ENCODE measurements around the gene CES1. TPM values are rescaled to one million over a fixed set of nuclear protein-coding genes. Genes with fewer than 3 reads are reported as not detected.
"Not testable (repeated sequence)": the region's sequence is repeated elsewhere in the genome, so short reads cannot be mapped to it uniquely, and the experiment has no call there.

The CES1 gene
- total RNA-seq, 2 experiments from 2014 or later, result 0.46 to 0.89 TPM

GRCh38 chr16:55824473-55825000 lies 8.4 kb downstream of the CES1 start:
- no peaks in the 10 kb centered on the region for H3K4me1 Mint-ChIP-seq
- no peaks in the 10 kb centered on the region for H3K9me3 Mint-ChIP-seq
- no peaks in the 10 kb centered on the region for H3K27me3 Mint-ChIP-seq
- H3K27ac Mint-ChIP-seq, result no peak overlapping the region
- ChIA-PET CTCF (no interaction called here), POLR2A (no interaction called here)
- no peaks in the 10 kb centered on the region for H3K36me3 Mint-ChIP-seq (ENCODE audit: low read depth)
- DNase-seq, result no peak
- no peak overlapping the region for H3K4me3 Mint-ChIP-seq

DNA sequence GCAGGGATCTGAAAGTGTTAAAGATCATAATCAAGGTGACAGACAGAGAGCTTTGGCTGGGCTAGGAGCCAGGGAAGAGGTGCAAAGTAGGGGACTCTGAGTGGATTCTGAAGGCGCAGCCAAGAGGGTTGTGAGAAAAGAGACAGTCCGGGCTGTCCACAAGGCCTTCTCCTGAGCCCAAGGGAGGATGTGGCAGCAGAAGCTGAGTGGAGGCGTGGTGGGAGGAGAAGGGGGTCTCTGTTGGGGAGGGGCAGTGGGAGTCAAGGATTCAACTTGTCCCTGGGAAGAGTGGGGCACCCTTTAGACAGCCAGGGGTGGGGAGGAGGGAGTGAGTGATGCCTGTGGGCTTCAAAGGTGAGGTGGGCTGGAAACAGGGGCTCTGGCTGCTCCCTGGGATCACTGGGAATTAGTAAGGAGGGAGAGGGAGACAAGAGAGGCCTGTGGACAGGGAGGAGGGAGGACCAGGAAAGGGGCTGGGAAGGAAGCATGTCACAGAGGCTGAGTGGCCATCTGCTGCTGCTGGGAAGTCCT lies 10.6 kb downstream of the CES1 start:
- Mint-ChIP-seq H3K4me3 (no peak overlapping the region), H3K9me3 (no peaks in the 10 kb centered on the region), H3K4me1 (no peaks in the 10 kb centered on the region), H3K36me3 (ENCODE audit: low read depth) (no peaks in the 10 kb centered on the region), H3K27ac (no peak overlapping the region), H3K27me3 (peaks cover 4% of the 10 kb centered on the region)
- POLR2A ChIA-PET, result no interaction called here
- no peak for DNase-seq
- CTCF ChIA-PET, result no interaction called here

DNA sequence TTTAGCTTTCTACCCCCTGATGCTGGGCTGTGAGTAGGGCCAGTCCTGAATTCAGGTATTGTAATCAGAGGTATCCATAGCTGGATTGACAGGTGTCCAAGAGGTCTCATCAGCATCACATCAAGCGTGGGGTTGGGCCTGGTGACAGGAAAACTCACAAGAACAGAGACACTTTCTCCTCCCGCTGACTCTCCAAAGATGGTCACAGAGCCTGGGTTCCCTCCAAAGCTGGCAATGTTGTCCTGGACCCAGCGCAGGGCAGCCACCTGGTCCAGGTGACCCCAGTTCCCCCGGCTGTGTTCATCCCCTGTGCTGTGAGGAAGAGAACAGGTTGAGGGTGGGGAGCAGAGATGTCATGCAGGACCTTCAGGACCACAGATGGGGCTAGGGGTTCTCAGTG lies 11.7 kb downstream of the CES1 start:
- ChIA-PET CTCF (no interaction called here), POLR2A (no interaction called here)
- Mint-ChIP-seq H3K27me3 (peaks cover 4% of the 10 kb centered on the region), H3K4me1 (no peaks in the 10 kb centered on the region), H3K27ac (no peak overlapping the region), H3K4me3 (no peak overlapping the region), H3K9me3 (no peaks in the 10 kb centered on the region), H3K36me3 (ENCODE audit: low read depth) (no peaks in the 10 kb centered on the region)
- no peak for DNase-seq

GRCh38 chr16:55820615-55821014 lies 12.3 kb downstream of the CES1 start:
- peaks cover 4% of the 10 kb centered on the region for H3K27me3 Mint-ChIP-seq
- no peak for DNase-seq
- H3K9me3 Mint-ChIP-seq, result no peaks in the 10 kb centered on the region
- ChIA-PET POLR2A (no interaction called here), CTCF (no interaction called here)
- H3K36me3 Mint-ChIP-seq (ENCODE audit: low read depth), result no peaks in the 10 kb centered on the region
- no peak overlapping the region for H3K4me3 Mint-ChIP-seq
- H3K4me1 Mint-ChIP-seq, result no peaks in the 10 kb centered on the region
- no peak overlapping the region for H3K27ac Mint-ChIP-seq

GRCh38 chr16:55817236-55817912 lies 15.5 kb downstream of the CES1 start:
- no peak for DNase-seq
- H3K36me3 Mint-ChIP-seq (ENCODE audit: low read depth), result no peaks in the 10 kb centered on the region
- H3K27me3 Mint-ChIP-seq, result peaks cover 4% of the 10 kb centered on the region
- H3K4me3 Mint-ChIP-seq, result no peak overlapping the region
- POLR2A ChIA-PET, result no interaction called here
- H3K27ac Mint-ChIP-seq, result no peak overlapping the region
- no peaks in the 10 kb centered on the region for H3K9me3 Mint-ChIP-seq
- CTCF ChIA-PET, result interaction anchor here (0.6 kb wide), 1 partner anchor 160 kb away, joined by 4 read pairs; no protein-coding TSS in a partner anchor
- no peaks in the 10 kb centered on the region for H3K4me1 Mint-ChIP-seq

GRCh38 chr16:55816222-55816621 lies 16.7 kb downstream of the CES1 start:
- H3K9me3 Mint-ChIP-seq; CTCF ChIA-PET; H3K27me3 Mint-ChIP-seq; H3K36me3 Mint-ChIP-seq (ENCODE audit: low read depth); H3K4me3 Mint-ChIP-seq; H3K27ac Mint-ChIP-seq; POLR2A ChIA-PET; DNase-seq; H3K4me1 Mint-ChIP-seq: not testable (repeated sequence)

DNA sequence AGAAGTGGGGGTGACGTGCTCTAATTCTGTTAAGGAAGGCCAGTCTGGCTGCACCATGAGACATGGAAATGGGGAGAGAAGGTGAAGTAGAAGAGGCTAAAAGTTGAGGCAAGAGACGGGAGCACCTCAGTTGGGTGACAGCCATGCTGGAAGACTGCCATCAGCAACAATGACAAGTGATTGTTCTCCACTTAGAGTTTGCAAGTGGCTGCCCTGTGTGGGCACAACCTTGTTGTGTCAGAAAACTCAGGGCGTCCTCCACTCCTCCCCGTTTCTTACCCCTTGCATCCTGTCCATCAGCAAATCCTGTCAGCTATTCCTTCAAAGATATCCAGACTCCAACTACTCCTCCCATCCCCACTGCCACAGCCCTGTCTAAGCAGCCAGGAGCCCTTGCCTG lies 17.6 kb downstream of the CES1 start:
- H3K27me3 Mint-ChIP-seq, result peaks cover 4% of the 10 kb centered on the region
- ChIA-PET CTCF (interaction anchor here (0.6 kb wide), 1 partner anchor 277 kb away, joined by 5 read pairs; no protein-coding TSS in a partner anchor), POLR2A (no interaction called here)
- DNase-seq, result no peak
- H3K4me1 Mint-ChIP-seq, result no peaks in the 10 kb centered on the region
- no peaks in the 10 kb centered on the region for H3K36me3 Mint-ChIP-seq (ENCODE audit: low read depth)
- no peaks in the 10 kb centered on the region for H3K9me3 Mint-ChIP-seq
- H3K4me3 Mint-ChIP-seq, result no peak overlapping the region
- no peak overlapping the region for H3K27ac Mint-ChIP-seq

DNA sequence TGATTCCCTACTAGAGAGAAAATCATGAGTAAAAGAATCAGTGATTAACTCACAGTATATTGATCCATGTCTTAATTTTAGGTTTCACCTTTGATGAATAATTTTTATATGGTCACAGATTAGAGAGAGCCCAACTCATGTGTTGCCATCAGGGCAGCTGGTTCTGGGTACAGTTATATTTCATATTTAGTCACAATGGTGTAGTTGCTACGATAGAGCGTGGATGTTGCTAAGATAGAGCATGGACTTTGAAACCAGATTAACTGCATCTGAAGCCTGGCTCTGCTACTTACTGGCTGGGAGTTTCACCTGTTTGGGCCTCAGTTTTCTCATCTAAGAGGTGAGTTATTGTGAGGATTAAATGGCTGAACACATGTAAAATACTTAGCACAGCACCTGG lies 18.7 kb downstream of the CES1 start:
- CTCF ChIA-PET; DNase-seq; H3K4me3 Mint-ChIP-seq; POLR2A ChIA-PET; H3K9me3 Mint-ChIP-seq; H3K27me3 Mint-ChIP-seq; H3K27ac Mint-ChIP-seq; H3K36me3 Mint-ChIP-seq (ENCODE audit: low read depth); H3K4me1 Mint-ChIP-seq: not testable (repeated sequence)

DNA sequence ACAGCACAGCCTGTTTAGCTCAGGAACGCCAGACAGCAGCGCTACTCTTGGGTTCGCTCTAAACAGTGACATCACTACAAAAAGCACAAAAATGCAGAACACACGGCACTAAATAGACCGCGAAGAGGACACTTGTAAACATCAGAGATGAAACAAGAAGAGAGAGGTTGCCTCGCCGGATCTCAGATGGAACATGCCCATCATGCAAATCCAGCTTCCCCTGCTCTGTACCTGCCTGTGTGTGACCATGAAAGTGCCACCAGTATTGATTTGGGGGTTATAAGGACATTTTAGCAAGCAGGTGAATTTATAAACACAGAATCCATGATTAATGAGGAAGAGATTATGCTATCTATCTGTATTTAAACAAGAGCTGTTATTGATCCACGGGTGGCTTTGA lies 19.2 kb downstream of the CES1 start:
- H3K4me3 Mint-ChIP-seq; H3K9me3 Mint-ChIP-seq; H3K27ac Mint-ChIP-seq; POLR2A ChIA-PET; DNase-seq; H3K27me3 Mint-ChIP-seq; H3K36me3 Mint-ChIP-seq (ENCODE audit: low read depth); CTCF ChIA-PET; H3K4me1 Mint-ChIP-seq: not testable (repeated sequence)

DNA sequence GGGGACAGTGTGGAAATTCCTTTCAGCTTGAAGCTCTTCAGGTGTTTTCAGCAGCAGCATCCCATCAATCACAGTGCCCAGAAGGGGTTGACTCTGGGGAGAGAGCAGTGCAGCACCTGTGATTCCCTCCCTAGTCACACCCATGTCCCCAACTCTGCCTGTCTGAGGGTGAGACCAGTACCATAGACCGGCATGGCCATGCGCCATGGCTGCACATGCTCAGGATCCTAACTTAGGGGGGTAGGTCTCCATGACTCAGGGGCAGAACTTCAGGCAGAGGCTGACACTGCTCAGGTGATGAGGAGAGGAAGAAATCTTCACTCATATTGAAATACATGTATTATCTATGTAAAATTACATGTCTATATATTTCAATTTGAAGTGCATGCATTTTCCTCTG lies 19.9 kb downstream of the CES1 start:
- Mint-ChIP-seq H3K9me3 (no peaks in the 10 kb centered on the region), H3K4me3 (no peak overlapping the region), H3K36me3 (ENCODE audit: low read depth) (no peaks in the 10 kb centered on the region), H3K27me3 (peaks cover 4% of the 10 kb centered on the region), H3K4me1 (no peaks in the 10 kb centered on the region), H3K27ac (no peak overlapping the region)
- ChIA-PET CTCF (no interaction called here), POLR2A (no interaction called here)
- no peak for DNase-seq

DNA sequence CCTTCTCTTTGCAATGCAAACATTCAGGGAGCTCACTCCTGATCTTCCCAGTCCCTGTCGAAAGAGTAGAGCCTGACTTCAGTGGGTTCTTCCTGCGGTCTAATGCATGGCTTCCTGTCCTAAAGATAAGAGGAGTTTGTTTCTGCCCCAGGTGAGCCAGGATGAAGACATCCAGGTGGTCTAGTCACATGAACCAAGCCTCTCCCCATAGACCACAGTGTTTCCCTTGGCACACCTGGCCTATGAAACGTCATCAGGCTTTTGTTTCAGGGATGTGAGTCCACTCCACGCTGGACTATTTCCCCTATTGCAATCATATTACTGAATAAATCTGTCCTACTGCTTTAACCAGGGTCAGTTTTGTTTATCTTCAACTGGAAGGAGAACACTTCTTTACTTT lies 21.1 kb downstream of the CES1 start:
- Mint-ChIP-seq H3K36me3 (ENCODE audit: low read depth) (no peaks in the 10 kb centered on the region), H3K27ac (no peak overlapping the region), H3K9me3 (no peaks in the 10 kb centered on the region), H3K4me3 (no peak overlapping the region), H3K4me1 (no peaks in the 10 kb centered on the region), H3K27me3 (peaks cover 2% of the 10 kb centered on the region)
- no peak for DNase-seq
- CTCF ChIA-PET, result no interaction called here
- POLR2A ChIA-PET, result no interaction called here

DNA sequence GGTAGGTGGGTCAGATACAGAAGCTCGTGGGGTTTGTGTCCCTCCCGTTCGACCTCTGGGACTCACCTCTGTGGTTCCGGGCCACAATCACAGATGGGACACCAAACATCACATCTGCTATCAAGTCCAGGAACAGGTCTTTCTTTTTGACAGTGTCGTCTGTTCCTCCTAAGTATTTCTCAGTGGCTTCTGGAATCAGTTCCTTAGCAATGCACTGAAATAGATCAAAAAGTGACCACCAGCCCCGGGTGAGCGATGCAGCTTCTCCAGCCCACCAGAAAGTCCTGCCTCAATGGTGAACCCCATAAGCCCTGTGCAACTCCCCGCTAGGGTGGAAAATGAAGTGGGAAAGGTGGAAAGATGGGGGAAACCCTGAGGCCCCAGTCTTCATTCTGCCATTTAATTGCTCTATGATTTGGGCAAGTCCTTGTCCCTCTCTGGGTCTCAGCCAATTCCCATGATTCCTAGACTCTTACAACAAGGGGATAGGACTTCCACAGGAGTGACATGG lies 22.4 kb downstream of the CES1 start:
- DNase-seq, result no peak
- Mint-ChIP-seq H3K36me3 (ENCODE audit: low read depth) (no peaks in the 10 kb centered on the region), H3K27ac (no peak overlapping the region), H3K4me3 (no peak overlapping the region), H3K27me3 (peaks cover 2% of the 10 kb centered on the region), H3K9me3 (no peaks in the 10 kb centered on the region), H3K4me1 (no peaks in the 10 kb centered on the region)
- ChIA-PET POLR2A (no interaction called here), CTCF (interaction anchor here (0.6 kb wide), 1 partner anchor 339 kb away, joined by 3 read pairs; no protein-coding TSS in a partner anchor)

- Mint-ChIP-seq H3K9me3 (no peaks in the 10 kb centered on the region), H3K4me3 (no peak overlapping the region), H3K27ac (no peak overlapping the region), H3K36me3 (ENCODE audit: low read depth) (no peaks in the 10 kb centered on the region), H3K27me3 (peaks cover 2% of the 10 kb centered on the region), H3K4me1 (no peaks in the 10 kb centered on the region)
- ChIA-PET CTCF (no interaction called here), POLR2A (no interaction called here)
- DNase-seq, result no peak
Measured at GRCh38 chr16:55809851-55810250, 23.0 kb downstream of the CES1 start.

GRCh38 chr16:55809386-55809785 lies 23.5 kb downstream of the CES1 start:
- H3K27me3 Mint-ChIP-seq, result peaks cover 2% of the 10 kb centered on the region
- no peaks in the 10 kb centered on the region for H3K4me1 Mint-ChIP-seq
- H3K4me3 Mint-ChIP-seq, result no peak overlapping the region
- no peak for DNase-seq
- H3K27ac Mint-ChIP-seq, result no peak overlapping the region
- H3K36me3 Mint-ChIP-seq (ENCODE audit: low read depth), result no peaks in the 10 kb centered on the region
- POLR2A ChIA-PET, result no interaction called here
- no peaks in the 10 kb centered on the region for H3K9me3 Mint-ChIP-seq
- CTCF ChIA-PET, result no interaction called here
